ENCODE measurements around the gene SMYD1.
A peak's percentile ranks its signal among the peaks of the same experiment; 100 is the strongest.

Gene SMYD1

GRCh38 chr2:88055371-88056128, 12.1 kb upstream of the SMYD1 start, which contains the start of gene KRCC1:
KRCC1 (minus strand) TSS chr2:88055783; CDS start chr2:88028563, 27,220 bp downstream.
- peak; percentile 77 for DNase-seq (ENCODE audit: low read depth, low spot score)

- no peak for DNase-seq (ENCODE audit: low read depth, low spot score)
Measured at GRCh38 chr2:88057437-88057844, 10.2 kb upstream of the SMYD1 start.

GRCh38 chr2:88058191-88058590, 9.4 kb upstream of the SMYD1 start:
- DNase-seq (ENCODE audit: low read depth, low spot score) = no peak

GRCh38 chr2:88059979-88060906, 7.4 kb upstream of the SMYD1 start:
- no peak for DNase-seq (ENCODE audit: low read depth, low spot score)

- DNase-seq (ENCODE audit: low read depth, low spot score) = no peak
Measured at GRCh38 chr2:88060907-88061275, 6.7 kb upstream of the SMYD1 start.

GRCh38 chr2:88061295-88061694, 6.3 kb upstream of the SMYD1 start:
- no peak for DNase-seq (ENCODE audit: low read depth, low spot score)

- DNase-seq (ENCODE audit: low read depth, low spot score) = no peak
Measured at GRCh38 chr2:88066543-88066942, 1.1 kb upstream of the SMYD1 start.

GRCh38 chr2:88067189-88067588, 436 bp upstream of the SMYD1 start:
- DNase-seq (ENCODE audit: low read depth, low spot score) = no peak

- no peak for DNase-seq (ENCODE audit: low read depth, low spot score)
Measured at GRCh38 chr2:88068044-88068443, 419 bp downstream of the SMYD1 start.

- DNase-seq (ENCODE audit: low read depth, low spot score) = no peak
Measured at GRCh38 chr2:88069117-88069516, 1.5 kb downstream of the SMYD1 start.

- DNase-seq (ENCODE audit: low read depth, low spot score) = no peak
Measured at GRCh38 chr2:88070055-88070454, 2.4 kb downstream of the SMYD1 start.

GRCh38 chr2:88071365-88071764, 3.7 kb downstream of the SMYD1 start:
- DNase-seq (ENCODE audit: low read depth, low spot score) = no peak

- no peak for DNase-seq (ENCODE audit: low read depth, low spot score)
Measured at GRCh38 chr2:88074150-88074549, 6.5 kb downstream of the SMYD1 start.

GRCh38 chr2:88074854-88075292, 7.2 kb downstream of the SMYD1 start:
- no peak for DNase-seq (ENCODE audit: low read depth, low spot score)

- DNase-seq (ENCODE audit: low read depth, low spot score) = no peak
Measured at GRCh38 chr2:88077080-88077479, 9.5 kb downstream of the SMYD1 start.

GRCh38 chr2:88078643-88079172, 11.1 kb downstream of the SMYD1 start:
- no peak for DNase-seq (ENCODE audit: low read depth, low spot score)

- DNase-seq (ENCODE audit: low read depth, low spot score) = no peak
Measured at GRCh38 chr2:88080545-88080944, 12.9 kb downstream of the SMYD1 start.

GRCh38 chr2:88081924-88082608, 14.4 kb downstream of the SMYD1 start:
- no peak for DNase-seq (ENCODE audit: low read depth, low spot score)

- DNase-seq (ENCODE audit: low read depth, low spot score) = no peak
Measured at GRCh38 chr2:88082781-88083180, 15.2 kb downstream of the SMYD1 start.

GRCh38 chr2:88085099-88085498, 17.5 kb downstream of the SMYD1 start:
- no peak for DNase-seq (ENCODE audit: low read depth, low spot score)

- DNase-seq (ENCODE audit: low read depth, low spot score) = no peak
Measured at GRCh38 chr2:88085602-88086001, 18.0 kb downstream of the SMYD1 start.

- no peak for DNase-seq (ENCODE audit: low read depth, low spot score)
Measured at GRCh38 chr2:88086401-88086800, 18.8 kb downstream of the SMYD1 start.
